Neuronal stem cell (in vitro differentiated cells): ENCODE results near the gene DUOXA1.
A peak's percentile ranks its signal among the peaks of the same experiment; 100 is the strongest.

Source experiments
- DNase-seq: peaks from one replicate; pipeline ENCODE4 v3.0.0-alpha.2; 2013; ENCODE audit warnings: low spot score
- H2AFZ ChIP-seq: one replicate; pipeline ENCODE4 v1.6.1; 2013; ENCODE audit warnings: mild to moderate bottlenecking, low read length, inconsistent platforms
- H2AK5ac ChIP-seq: 2 replicates; pipeline ENCODE4 v1.6.1; 2013; ENCODE audit warnings: low read depth, mild to moderate bottlenecking, inconsistent platforms, low read length, moderate library complexity, mixed read lengths
- H2BK120ac ChIP-seq: 2 replicates; pipeline ENCODE4 v1.6.1; 2013; ENCODE audit warnings: low read depth, mild to moderate bottlenecking, inconsistent platforms, low read length, moderate library complexity, mixed read lengths
- H2BK12ac ChIP-seq: one replicate; pipeline ENCODE4 v1.6.1; 2013; ENCODE audit warnings: low read length, inconsistent platforms
- H2BK15ac ChIP-seq: 2 replicates; pipeline ENCODE4 v1.6.1; 2013; ENCODE audit warnings: mild to moderate bottlenecking, low read length, inconsistent platforms, mixed read lengths
- H2BK5ac ChIP-seq: one replicate; pipeline ENCODE4 v1.6.1; 2013; ENCODE audit warnings: inconsistent platforms, mild to moderate bottlenecking, low read length, moderate library complexity
- H3K14ac ChIP-seq: one replicate; pipeline ENCODE4 v1.6.1; 2013; ENCODE audit warnings: low read length, inconsistent platforms
- H3K18ac ChIP-seq: 2 replicates; pipeline ENCODE4 v1.6.1; 2013; ENCODE audit warnings: low read length, inconsistent platforms
- H3K23ac ChIP-seq: 2 replicates; pipeline ENCODE4 v1.6.1; 2013; ENCODE audit warnings: low read depth, mild to moderate bottlenecking, mixed read lengths, low read length, inconsistent platforms; ENCODE audit not compliant: poor library complexity
- H3K27ac ChIP-seq: replicated peaks from 3 replicates; pipeline ENCODE4 v1.5.1; 2013; ENCODE audit warnings: low read length, inconsistent platforms
- H3K27me3 ChIP-seq, 3 experiments: 2 replicates each; pipeline ENCODE4 v1.6.1; 2013; ENCODE audit warnings: low read length in 3 of 3, mild to moderate bottlenecking in 2 of 3, inconsistent platforms in 1 of 3, low read depth in 1 of 3, mixed read lengths in 1 of 3, moderate library complexity in 1 of 3; ENCODE audit not compliant: control insufficient read depth in 3 of 3, insufficient read depth in 3 of 3
- H3K36me3 ChIP-seq, 2 donors: replicated peaks in 1 of 2; 2 replicates each; pipeline ENCODE4 v1.6.1; 2013; ENCODE audit warnings: low read length in 2 of 2; ENCODE audit not compliant: control insufficient read depth in 2 of 2, insufficient read depth in 2 of 2
- H3K4ac ChIP-seq: 2 replicates; pipeline ENCODE4 v1.6.1; 2013; ENCODE audit warnings: inconsistent platforms, mild to moderate bottlenecking, low read length, moderate library complexity
- H3K4me1 ChIP-seq, 2 donors: 1 replicate in 1 of 2; 2 replicates in 1 of 2; pipeline ENCODE4 v1.6.1; 2013; ENCODE audit warnings: low read length in 2 of 2, low read depth in 1 of 2; ENCODE audit not compliant: control insufficient read depth in 2 of 2, insufficient read depth in 1 of 2
- H3K4me2 ChIP-seq: one replicate; pipeline ENCODE4 v1.6.1; 2013; ENCODE audit warnings: mild to moderate bottlenecking, low read length, inconsistent platforms; ENCODE audit not compliant: insufficient read depth, poor library complexity, severe bottlenecking
- H3K4me3 ChIP-seq, 2 donors: 2 replicates each; pipeline ENCODE4 v1.5.1; 2013; ENCODE audit warnings: low read length in 2 of 2, mild to moderate bottlenecking in 2 of 2, inconsistent platforms in 1 of 2, moderate library complexity in 1 of 2
- H3K79me1 ChIP-seq: one replicate; pipeline ENCODE4 v1.6.1; 2013; ENCODE audit warnings: low read depth, mild to moderate bottlenecking, inconsistent platforms, low read length, moderate library complexity
- H3K9ac ChIP-seq: one replicate; pipeline ENCODE4 v1.6.1; 2013; ENCODE audit warnings: mild to moderate bottlenecking, low read depth, low read length, inconsistent platforms; ENCODE audit not compliant: poor library complexity
- H3K9me3 ChIP-seq, 2 donors: replicated peaks in 1 of 2; 2 replicates each; pipeline versions ENCODE3 to v1.6.1; 2013; ENCODE audit warnings: low read length in 2 of 2, mild to moderate bottlenecking in 2 of 2, inconsistent platforms in 1 of 2, low read depth in 1 of 2, mixed read lengths in 1 of 2, moderate library complexity in 1 of 2; ENCODE audit not compliant: control insufficient read depth in 2 of 2, insufficient read depth in 1 of 2
- H4K8ac ChIP-seq: one replicate; pipeline ENCODE4 v1.6.1; 2013; ENCODE audit warnings: low read depth, mild to moderate bottlenecking, inconsistent platforms, low read length, moderate library complexity
- H4K91ac ChIP-seq: one replicate; pipeline ENCODE4 v1.6.1; 2013; ENCODE audit warnings: low read length, low read depth, mild to moderate bottlenecking, inconsistent platforms; ENCODE audit not compliant: poor library complexity
- WGBS, 2 donors: extraction: QIAGEN DNeasy Blood & Tissue Kit; methylation state at CpG; one replicate each; pipeline ENCODE4 v1.1.7; 2013; ENCODE audit warnings: missing lambda C conversion rate in 2 of 2, mixed read lengths in 1 of 2; ENCODE audit not compliant: insufficient read length in 2 of 2, insufficient replicate concordance in 1 of 2; ENCODE audit errors: extremely low coverage in 2 of 2; 5-methylcytosine and 5-hydroxymethylcytosine counted together

The DUOXA1 gene

GRCh38 chr15:45150481-45150880 is 20.8 kb upstream of the DUOXA1 start:
- Histone ChIP-seq H3K4me3 (no peak overlapping the region), H2BK120ac (no peak overlapping the region), H4K91ac (no peak overlapping the region), H2AK5ac (no peak overlapping the region), H3K4ac (no peak overlapping the region), H3K4me2 (no peak overlapping the region), H3K23ac (peak overlapping the region; percentile 55), H3K18ac (peak overlapping the region; percentile 8), H2BK5ac (no peak overlapping the region), H2BK15ac (no peak overlapping the region), H3K9me3 (no peaks in the 10 kb centered on the region), H4K8ac (peak overlapping the region; percentile 6), H3K27ac (no peak overlapping the region), H2BK12ac (no peak overlapping the region), H3K14ac (peak overlapping the region; percentile 47), H3K79me1 (peaks cover 3% of the 10 kb centered on the region), H2AFZ (no peak overlapping the region), H3K36me3 (no peaks in the 10 kb centered on the region), H3K4me1 (peaks cover 0 to 5% of the 10 kb centered on the region in 2 donors), H3K27me3 (peaks cover 0 to 2% (median 0%) of the 10 kb centered on the region in 3 experiments), H3K9ac (no peak overlapping the region)
- no peak for DNase-seq
- no CpG with 5 or more reads among the region's 6 CpGs for WGBS, 2 donors

- Histone ChIP-seq H2BK15ac (no peak overlapping the region), H3K4ac (no peak overlapping the region), H2BK12ac (no peak overlapping the region), H3K27me3 (peaks cover 0 to 11% (median 2%) of the 10 kb centered on the region in 3 experiments), H2AK5ac (no peak overlapping the region), H3K14ac (no peak overlapping the region), H3K18ac (no peak overlapping the region), H3K4me1 (peaks cover 0 to 5% of the 10 kb centered on the region in 2 donors), H3K79me1 (peaks cover 3% of the 10 kb centered on the region), H3K4me3 (no peak overlapping the region), H3K27ac (no peak overlapping the region), H4K91ac (no peak overlapping the region), H3K9me3 (no peaks in the 10 kb centered on the region), H3K4me2 (no peak overlapping the region), H3K36me3 (no peaks in the 10 kb centered on the region), H4K8ac (no peak overlapping the region), H2BK5ac (no peak overlapping the region), H2BK120ac (no peak overlapping the region), H2AFZ (no peak overlapping the region), H3K23ac (no peak overlapping the region), H3K9ac (no peak overlapping the region)
- no CpG with 5 or more reads among the region's 1 CpG for WGBS, 2 donors
- DNase-seq = no peak
Measured at GRCh38 chr15:45149060-45149459, 19.4 kb upstream of the DUOXA1 start.

- Histone ChIP-seq H2BK15ac (no peak overlapping the region), H2BK12ac (no peak overlapping the region), H2BK120ac (no peak overlapping the region), H3K4me1 (peaks cover 0 to 5% of the 10 kb centered on the region in 2 donors), H2AK5ac (no peak overlapping the region), H4K8ac (no peak overlapping the region), H3K27ac (no peak overlapping the region), H3K27me3 (peaks cover 0 to 16% (median 2%) of the 10 kb centered on the region in 3 experiments), H3K36me3 (no peaks in the 10 kb centered on the region), H3K4me2 (no peak overlapping the region), H3K4ac (no peak overlapping the region), H2AFZ (no peak overlapping the region), H3K14ac (no peak overlapping the region), H3K23ac (no peak overlapping the region), H3K9me3 (no peaks in the 10 kb centered on the region), H2BK5ac (no peak overlapping the region), H3K9ac (no peak overlapping the region), H4K91ac (no peak overlapping the region), H3K18ac (no peak overlapping the region), H3K4me3 (no peak overlapping the region), H3K79me1 (peaks cover 1% of the 10 kb centered on the region)
- WGBS, 2 donors = no CpG with 5 or more reads among the region's 12 CpGs
- DNase-seq = no peak
Measured at GRCh38 chr15:45148076-45149059, 18.7 kb upstream of the DUOXA1 start.

GRCh38 chr15:45147606-45148005 is 17.9 kb upstream of the DUOXA1 start:
- H3K23ac ChIP-seq = no peak overlapping the region
- H2BK5ac ChIP-seq = no peak overlapping the region

More at GRCh38 chr15:45147606-45148005, 17.9 kb upstream of the DUOXA1 start:
- no peaks in the 10 kb centered on the region for H3K79me1 ChIP-seq
- no peak overlapping the region for H2AK5ac ChIP-seq
- H3K4me3 ChIP-seq = no peak overlapping the region
- no peak overlapping the region for H2BK12ac ChIP-seq
- H3K18ac ChIP-seq = no peak overlapping the region
- peaks cover 0 to 23% (median 2%) of the 10 kb centered on the region in 3 experiments for H3K27me3 ChIP-seq
- no peak overlapping the region for H4K8ac ChIP-seq
- H2BK15ac ChIP-seq = no peak overlapping the region
- H3K27ac ChIP-seq = no peak overlapping the region
- H4K91ac ChIP-seq = no peak overlapping the region
- H3K4me2 ChIP-seq = no peak overlapping the region
- H3K4ac ChIP-seq = no peak overlapping the region
- H3K14ac ChIP-seq = no peak overlapping the region
- no peak for DNase-seq
- no peak overlapping the region for H3K9ac ChIP-seq
- peaks cover 0 to 5% of the 10 kb centered on the region in 2 donors for H3K4me1 ChIP-seq
- no peaks in the 10 kb centered on the region for H3K9me3 ChIP-seq
- no peak overlapping the region for H2AFZ ChIP-seq
- no peaks in the 10 kb centered on the region for H3K36me3 ChIP-seq
- H2BK120ac ChIP-seq = no peak overlapping the region
- WGBS, 2 donors = no CpG with 5 or more reads among the region's 7 CpGs
